Measurements from ENCODE around the gene WFIKKN2. TPM values are rescaled to one million over a fixed set of nuclear protein-coding genes. Genes with fewer than 3 reads are reported as not detected.
A peak's percentile ranks its signal among the peaks of the same experiment; 100 is the strongest.

WFIKKN2 gene
- total RNA-seq, 1 donor from 2014 or later: 0.07 TPM

- Histone ChIP-seq H3K36me3 (ENCODE audit: insufficient read depth, low read length) (peaks cover 4% of the 10 kb centered on the region), H3K4me2 (ENCODE audit: low read length) (no peak overlapping the region), H3K79me2 (ENCODE audit: insufficient read depth, low read length) (peaks cover 33% of the 10 kb centered on the region), H2AFZ (ENCODE audit: low read depth, low read length) (no peak overlapping the region), H3K27me3 (ENCODE audit: insufficient read depth, low read length) (no peaks in the 10 kb centered on the region), H3K9ac (ENCODE audit: low read length) (no peak overlapping the region), H3K4me3 (ENCODE audit: insufficient read depth, low read depth, low read length) (no peak overlapping the region), H3K4me1 (ENCODE audit: insufficient read depth, low read length) (peaks cover 18% of the 10 kb centered on the region), H3K9me3 (ENCODE audit: insufficient read depth, low read depth, low read length) (no peaks in the 10 kb centered on the region), H4K20me1 (ENCODE audit: insufficient read depth, low read length) (peaks cover 32% of the 10 kb centered on the region), H3K27ac (ENCODE audit: low read depth, low read length) (no peak overlapping the region)
- FAIRE-seq (no peak), DNase-seq (ENCODE audit: low read depth) (no peak)
- no peaks in the 10 kb centered on the region for H3K9me3 Mint-ChIP-seq (ENCODE audit: unreplicated experiment)
- no peaks in the 10 kb centered on the region for H3K27me3 Mint-ChIP-seq (ENCODE audit: low read depth, unreplicated experiment)
- peaks cover 3% of the 10 kb centered on the region for H3K36me3 Mint-ChIP-seq (ENCODE audit: low read depth, unreplicated experiment)
- H3K4me1 Mint-ChIP-seq (ENCODE audit: low read depth, unreplicated experiment): peaks cover 12% of the 10 kb centered on the region
- H3K27ac Mint-ChIP-seq (ENCODE audit: unreplicated experiment): no peak overlapping the region
- TF ChIP-seq EZH2 (IDR thresholded peaks at IDR 0.05; ENCODE audit: insufficient read depth, low read length) (no peak), CTCF (IDR thresholded peaks at IDR 0.05; ENCODE audit: insufficient read depth, low read depth, low read length) (no peak)
- H3K4me3 Mint-ChIP-seq (ENCODE audit: unreplicated experiment): no peak overlapping the region
Measured at GRCh38 chr17:50861822-50862528, 26.6 kb downstream of the WFIKKN2 start.

GRCh38 chr17:50863221-50863843 lies 27.9 kb downstream of the WFIKKN2 start:
- Histone ChIP-seq H3K9me3 (ENCODE audit: insufficient read depth, low read depth, low read length) (no peaks in the 10 kb centered on the region), H3K27me3 (ENCODE audit: insufficient read depth, low read length) (no peaks in the 10 kb centered on the region), H3K27ac (ENCODE audit: low read depth, low read length) (no peak overlapping the region), H3K4me3 (ENCODE audit: insufficient read depth, low read depth, low read length) (no peak overlapping the region), H2AFZ (ENCODE audit: low read depth, low read length) (no peak overlapping the region), H3K9ac (ENCODE audit: low read length) (no peak overlapping the region), H3K36me3 (ENCODE audit: insufficient read depth, low read length) (peaks cover 4% of the 10 kb centered on the region), H4K20me1 (ENCODE audit: insufficient read depth, low read length) (peaks cover 32% of the 10 kb centered on the region), H3K4me1 (ENCODE audit: insufficient read depth, low read length) (peaks cover 26% of the 10 kb centered on the region), H3K4me2 (ENCODE audit: low read length) (peak overlapping the region; percentile 85), H3K79me2 (ENCODE audit: insufficient read depth, low read length) (peaks cover 33% of the 10 kb centered on the region)
- TF ChIP-seq CTCF (IDR thresholded peaks at IDR 0.05; ENCODE audit: insufficient read depth, low read depth, low read length) (peak; percentile 42), EZH2 (IDR thresholded peaks at IDR 0.05; ENCODE audit: insufficient read depth, low read length) (no peak)
- Mint-ChIP-seq H3K9me3 (ENCODE audit: unreplicated experiment) (no peaks in the 10 kb centered on the region), H3K36me3 (ENCODE audit: low read depth, unreplicated experiment) (peaks cover 3% of the 10 kb centered on the region), H3K27me3 (ENCODE audit: low read depth, unreplicated experiment) (no peaks in the 10 kb centered on the region), H3K4me3 (ENCODE audit: unreplicated experiment) (peak overlapping the region; percentile 99), H3K27ac (ENCODE audit: unreplicated experiment) (peak overlapping the region; percentile 66), H3K4me1 (ENCODE audit: low read depth, unreplicated experiment) (peaks cover 16% of the 10 kb centered on the region)
- no peak for FAIRE-seq
- no peak for DNase-seq (ENCODE audit: low read depth)

GRCh38 chr17:50863931-50864330 lies 28.5 kb downstream of the WFIKKN2 start:
- TF ChIP-seq EZH2 (IDR thresholded peaks at IDR 0.05; ENCODE audit: insufficient read depth, low read length): no peak
- no peak for TF ChIP-seq CTCF (IDR thresholded peaks at IDR 0.05; ENCODE audit: insufficient read depth, low read depth, low read length)
- peaks cover 20% of the 10 kb centered on the region for H3K4me1 Mint-ChIP-seq (ENCODE audit: low read depth, unreplicated experiment)
- peak overlapping the region; percentile 96 for H3K27ac Mint-ChIP-seq (ENCODE audit: unreplicated experiment)
- Histone ChIP-seq H3K4me3 (ENCODE audit: insufficient read depth, low read depth, low read length) (peak overlapping the region; percentile 92), H3K4me1 (ENCODE audit: insufficient read depth, low read length) (peaks cover 26% of the 10 kb centered on the region), H3K9ac (ENCODE audit: low read length) (peak overlapping the region; percentile 89), H3K27me3 (ENCODE audit: insufficient read depth, low read length) (no peaks in the 10 kb centered on the region), H3K9me3 (ENCODE audit: insufficient read depth, low read depth, low read length) (no peaks in the 10 kb centered on the region), H4K20me1 (ENCODE audit: insufficient read depth, low read length) (peaks cover 32% of the 10 kb centered on the region), H2AFZ (ENCODE audit: low read depth, low read length) (no peak overlapping the region), H3K36me3 (ENCODE audit: insufficient read depth, low read length) (peaks cover 4% of the 10 kb centered on the region), H3K79me2 (ENCODE audit: insufficient read depth, low read length) (peaks cover 33% of the 10 kb centered on the region), H3K4me2 (ENCODE audit: low read length) (peak overlapping the region; percentile 85), H3K27ac (ENCODE audit: low read depth, low read length) (no peak overlapping the region)
- peak overlapping the region; percentile 99 for H3K4me3 Mint-ChIP-seq (ENCODE audit: unreplicated experiment)
- peaks cover 3% of the 10 kb centered on the region for H3K36me3 Mint-ChIP-seq (ENCODE audit: low read depth, unreplicated experiment)
- FAIRE-seq: no peak
- H3K9me3 Mint-ChIP-seq (ENCODE audit: unreplicated experiment): no peaks in the 10 kb centered on the region
- no peak for DNase-seq (ENCODE audit: low read depth)
- no peaks in the 10 kb centered on the region for H3K27me3 Mint-ChIP-seq (ENCODE audit: low read depth, unreplicated experiment)
